ENCODE measurements around the gene SLC26A9. TPM values are rescaled to one million over a fixed set of nuclear protein-coding genes. Genes with fewer than 3 reads are reported as not detected.

Gene SLC26A9
- total and polyA plus RNA-seq, 9 of the 15 experiments (the other 6 are each of a cell fraction or from before 2014, with no cell fraction given): 0.03 TPM; not detected in 8

- Histone ChIP-seq H3K4me1 (replicated peaks in 1 of 2; ENCODE audit: control insufficient read depth in 2 of 2, insufficient read depth in 2 of 2, low read length in 2 of 2) (peaks cover 4 to 13% of the 10 kb centered on the region in 2 experiments; a peak in 3 of 5 replicates), H3K79me2 (ENCODE audit: control insufficient read depth, insufficient read depth, low read length) (no peaks in the 10 kb centered on the region), H2AFZ (ENCODE audit: low read depth, low read length) (no peak overlapping the region), H3K36me3 (ENCODE audit: control insufficient read depth, insufficient read depth, low read length) (no peaks in the 10 kb centered on the region), H4K20me1 (replicated peaks; ENCODE audit: control insufficient read depth, insufficient read depth, low read length) (peaks cover 13% of the 10 kb centered on the region; the same call in 1 of the 2 replicates), H3K27ac (ENCODE audit: extremely low read depth, low read depth, low read length) (no peak overlapping the region), H3K4me3 (no peak overlapping the region), H3K9me3 (replicated peaks; ENCODE audit: control insufficient read depth, insufficient read depth, low read depth, low read length) (no peaks in the 10 kb centered on the region), H3K9ac (ENCODE audit: insufficient read depth in 1 of 2, low read depth in 2 of 2, low read length in 2 of 2) (no peak overlapping the region), H3K9me1 (ENCODE audit: control insufficient read depth, insufficient read depth, low read length) (peaks cover 5% of the 10 kb centered on the region), H3K4me2 (ENCODE audit: insufficient read depth, low read length) (no peak overlapping the region), H3K27me3 (ENCODE audit: control insufficient read depth in 2 of 2, insufficient read depth in 2 of 2, low read length in 2 of 2) (peaks cover 41 to 91% of the 10 kb centered on the region in 2 experiments)
- WGBS (ENCODE audit: insufficient coverage, low coverage, missing lambda C conversion rate): 1% methylated on average over 5 of the region's 5 CpGs
- FAIRE-seq (no peak), DNase-seq (ENCODE audit: extremely low read depth in 1 of 4, low spot score in 3 of 4) (no peak), ATAC-seq (no peak)
- CTCF ChIA-PET (ENCODE audit: low intra/inter-chr PET ratio): no interaction called here
- intact Hi-C loops (cut with micrococcal nuclease) (no loop called here), in situ Hi-C loops (cut with MboI) (loop anchor here (5.0 to 10.0 kb wide), 2 partner anchors 134 to 179 kb away; no protein-coding TSS in a partner anchor)
- BruUV-seq (replicated peaks): no TSS peak
- POLR2A ChIA-PET: interaction anchor here (0.5 kb wide), 1 partner anchor 9 kb away, joined by 3 read pairs; no protein-coding TSS in a partner anchor
- TF ChIP-seq HDAC6 (IDR thresholded peaks at IDR 0.05; ENCODE audit: low read depth, low read length): no peak
- TF ChIP-seq ILF3 (IDR thresholded peaks at IDR 0.05; ENCODE audit: borderline replicate concordance): no peak
- no peak for TF ChIP-seq CCNT2 (IDR thresholded peaks at IDR 0.05; ENCODE audit: borderline replicate concordance, extremely low read depth, insufficient read length, low read depth, low read length)
- TF ChIP-seq HNRNPH1 (optimal IDR thresholded peaks at IDR 0.05; ENCODE audit: low read depth, low read length): no peak
- TF ChIP-seq ZNF77 (CRISPR knock-in tag; IDR thresholded peaks at IDR 0.05): no peak
- no peak for TF ChIP-seq LCOR (CRISPR knock-in tag; IDR thresholded peaks at IDR 0.05)
- no peak for TF ChIP-seq KDM2B (CRISPR knock-in tag; IDR thresholded peaks at IDR 0.05)
- no peak for TF ChIP-seq CBFA2T2 (conservative IDR thresholded peaks at IDR 0.05)
- TF ChIP-seq NCOA6 (IDR thresholded peaks at IDR 0.05): no peak
- TF ChIP-seq HMBOX1 (IDR thresholded peaks at IDR 0.05): no peak
- no peak for TF ChIP-seq RREB1 (CRISPR knock-in tag; IDR thresholded peaks at IDR 0.05)
Observed at GRCh38 chr1:205926213-205926612, 17.0 kb downstream of the SLC26A9 start.
